Measurements from ENCODE around the gene ADAM17. TPM values are rescaled to one million over a fixed set of nuclear protein-coding genes. Genes with fewer than 3 reads are reported as not detected.
"Not testable (repeated sequence)": the region's sequence is repeated elsewhere in the genome, so short reads cannot be mapped to it uniquely, and the experiment has no call there.

Gene ADAM17
- total RNA-seq, 1 experiment from 2014 or later, result 34.3 TPM

DNA sequence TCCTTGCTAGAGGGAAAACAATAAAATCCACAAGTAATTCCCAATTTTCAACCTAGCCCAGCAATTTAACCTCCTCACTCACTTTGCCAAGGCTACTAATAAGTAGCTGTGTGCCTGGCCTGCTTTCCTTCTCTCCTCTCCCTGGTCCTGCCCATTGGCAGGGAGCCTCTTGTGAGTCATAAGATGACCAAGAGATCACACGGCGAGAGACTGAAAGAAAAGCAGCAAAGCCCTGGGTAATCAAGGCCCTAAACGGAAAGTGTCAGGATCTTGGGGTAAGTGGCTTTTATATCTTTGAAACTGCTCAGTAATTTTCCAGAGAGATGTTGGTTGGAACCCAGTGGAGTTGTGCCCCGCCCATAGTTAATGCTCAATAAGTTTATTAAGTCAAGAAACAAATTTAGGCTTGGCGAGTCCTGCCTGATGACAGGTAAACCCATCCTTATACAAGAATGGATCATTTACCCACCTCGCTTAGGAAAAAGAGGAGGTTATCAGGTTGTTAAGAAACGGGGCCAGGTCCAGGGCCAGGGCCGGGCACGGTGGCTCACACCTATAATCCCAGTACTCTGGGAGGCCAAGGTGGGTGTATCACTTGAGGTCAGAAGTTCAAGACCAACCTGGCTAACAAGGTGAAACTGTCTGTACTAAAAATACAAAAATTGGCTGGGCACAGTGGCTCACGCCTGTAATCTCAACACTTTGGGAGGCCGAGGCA is 10.0 kb upstream of the ADAM17 start:
- peak; percentile 93 for DNase-seq (ENCODE audit: low read depth)

DNA sequence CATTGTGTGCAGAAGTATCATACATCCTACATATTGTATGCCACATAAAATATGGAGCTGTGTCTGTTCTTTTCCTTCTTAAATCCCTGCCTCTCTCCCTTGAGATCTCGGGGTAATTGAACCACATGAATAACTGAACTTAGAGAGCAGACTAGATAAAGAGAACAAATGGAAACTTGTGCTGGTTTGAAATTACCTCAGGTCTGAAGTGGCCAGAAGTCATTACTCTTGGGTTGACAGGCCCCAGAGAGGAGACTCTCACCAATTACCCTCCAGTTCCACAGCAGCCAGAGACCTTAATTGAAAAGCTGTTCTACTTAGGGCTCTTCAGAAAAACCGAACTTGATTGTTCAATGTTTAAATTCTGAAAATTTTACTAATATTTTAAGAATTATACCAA is 5.0 kb upstream of the ADAM17 start:
- DNase-seq (ENCODE audit: low read depth), result no peak

GRCh38 chr2:9558948-9559381 is 3.3 kb upstream of the ADAM17 start:
- DNase-seq (ENCODE audit: low read depth), result peak; percentile 90

DNA sequence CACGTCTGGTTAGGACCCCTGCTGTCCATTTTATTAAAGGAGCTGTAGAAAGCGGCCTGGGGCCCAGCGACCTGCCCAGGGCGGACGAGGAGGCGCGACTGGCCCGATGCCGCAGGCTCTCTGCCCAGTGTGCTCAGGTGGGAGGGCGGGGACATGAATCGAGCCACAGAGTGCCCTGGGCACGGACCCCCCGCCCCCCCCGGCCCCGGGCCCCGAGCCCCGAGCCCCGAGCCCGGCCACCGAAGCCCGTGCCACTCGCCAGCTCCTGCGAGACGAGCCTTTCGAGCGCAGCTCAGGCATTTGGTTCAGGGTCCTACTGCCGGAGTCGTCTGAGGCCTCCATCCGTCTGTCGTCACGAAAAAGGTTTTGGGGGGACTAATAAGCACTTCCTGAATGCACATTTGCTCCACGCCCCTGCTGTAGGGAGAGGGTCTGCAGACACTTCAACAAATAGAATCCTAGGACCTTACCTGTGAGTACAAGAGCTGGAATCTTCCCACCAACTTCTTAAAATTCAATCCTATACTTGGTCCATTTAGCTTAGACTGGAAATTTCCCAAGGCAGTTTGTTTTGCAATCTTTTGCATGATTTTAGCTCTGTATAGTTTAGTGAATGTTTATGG is 602 bp upstream of the ADAM17 start:
- DNase-seq (ENCODE audit: low read depth), result no peak

- DNase-seq (ENCODE audit: low read depth), result peak; percentile 66
These were observed 721 bp downstream of the ADAM17 start for GRCh38 chr2:9554921-9555296.

DNA sequence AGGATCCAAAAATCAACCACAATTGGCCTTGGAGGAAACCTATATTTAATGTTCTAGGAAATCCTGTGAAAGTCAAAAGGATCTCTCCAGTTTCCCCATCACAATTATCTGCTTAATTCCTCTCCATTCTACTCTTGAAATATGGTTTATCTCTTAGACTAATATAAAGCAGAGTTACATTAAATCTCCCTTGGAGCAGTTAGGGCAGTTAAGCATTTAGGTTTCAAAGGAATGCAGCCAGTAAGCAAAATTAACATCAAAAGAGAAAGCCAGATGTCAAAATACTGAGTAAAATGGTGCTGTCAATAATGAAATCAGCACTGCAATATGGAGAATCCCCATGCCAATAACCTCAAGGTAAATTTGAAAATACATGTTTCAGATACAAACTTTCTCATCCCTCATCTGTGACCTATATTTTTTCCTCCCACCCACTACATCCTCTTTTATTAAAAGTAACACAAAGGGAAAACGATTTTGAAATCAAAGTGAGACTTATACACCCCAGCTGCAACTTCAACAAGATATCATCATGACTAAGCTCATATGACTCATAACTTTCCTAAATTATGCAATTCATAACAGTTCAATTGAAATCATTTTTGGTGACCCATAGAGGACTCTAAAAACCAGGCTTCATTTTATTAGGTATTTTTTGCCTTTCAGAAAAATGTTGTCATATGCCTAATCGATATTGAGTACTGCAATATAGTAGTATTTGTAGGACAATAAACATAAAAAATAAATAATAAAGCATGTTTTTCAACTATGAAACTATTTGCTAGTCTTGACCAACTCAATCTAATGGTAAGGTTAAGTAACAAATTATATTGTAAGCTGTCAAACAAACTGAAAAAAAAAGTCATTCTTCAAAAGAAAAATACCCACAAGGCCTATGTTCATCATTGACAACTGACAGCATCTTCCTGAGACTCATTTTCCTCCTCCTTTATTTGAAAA is 3.1 kb downstream of the ADAM17 start:
- peak; percentile 29 for DNase-seq (ENCODE audit: low read depth)

- DNase-seq (ENCODE audit: low read depth), result not testable (repeated sequence)
These were observed 4.7 kb downstream of the ADAM17 start for GRCh38 chr2:9550859-9551391.

GRCh38 chr2:9549420-9549819 is 6.2 kb downstream of the ADAM17 start:
- DNase-seq (ENCODE audit: low read depth), result no peak

DNA sequence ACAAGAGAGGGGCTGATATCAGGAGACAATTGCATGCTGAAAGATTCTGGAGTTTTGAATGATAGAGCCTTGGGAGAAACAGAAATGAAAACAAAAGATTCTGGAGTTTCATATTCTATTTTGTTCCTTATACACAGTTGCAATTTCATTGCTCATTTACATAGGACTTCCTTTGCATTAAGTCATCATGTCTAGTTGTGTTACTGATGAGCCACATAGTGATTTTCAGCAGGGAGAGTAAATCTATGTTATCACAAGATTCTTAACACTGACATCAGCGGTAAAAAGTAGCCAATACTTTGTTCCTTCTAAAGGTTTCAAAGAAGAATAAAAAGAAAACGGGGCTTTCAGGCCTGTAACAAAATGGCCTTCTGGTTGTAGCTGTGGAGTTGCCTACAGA is 7.1 kb downstream of the ADAM17 start:
- no peak for DNase-seq (ENCODE audit: low read depth)

DNA sequence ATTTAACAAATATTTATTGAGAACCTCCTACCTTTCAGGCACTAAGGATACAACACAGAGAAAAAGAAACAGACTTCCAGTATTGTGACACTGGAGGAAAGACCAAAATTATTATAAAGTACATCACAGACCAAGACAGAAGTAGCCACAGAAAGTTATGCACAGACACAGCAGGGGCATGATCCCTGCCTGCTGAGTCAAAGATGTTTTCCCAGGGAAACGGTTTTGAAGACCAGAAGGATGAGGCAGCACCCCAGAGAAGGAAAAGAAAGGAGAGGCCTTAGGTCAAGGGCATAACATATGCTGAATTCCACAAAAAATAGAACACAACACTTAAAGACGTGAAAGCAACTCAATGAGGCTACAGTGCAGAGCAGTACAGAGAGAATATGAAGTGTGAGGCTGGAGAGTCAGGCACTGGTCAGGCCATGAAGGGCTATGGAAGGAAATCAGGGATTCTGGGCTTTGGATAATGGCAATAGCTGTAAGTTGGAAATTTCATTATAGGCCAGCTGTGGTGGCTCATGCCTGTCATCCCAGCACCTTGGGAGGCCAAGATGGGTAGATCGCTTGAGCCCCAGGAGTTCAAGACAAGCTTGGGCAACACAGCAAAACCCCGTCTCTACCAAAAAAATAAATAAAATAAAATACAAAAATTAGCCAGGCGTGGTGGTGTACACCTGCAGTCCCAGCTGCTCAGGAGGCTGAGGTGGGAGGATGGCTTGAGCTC is 8.2 kb downstream of the ADAM17 start:
- DNase-seq (ENCODE audit: low read depth), result no peak

DNA sequence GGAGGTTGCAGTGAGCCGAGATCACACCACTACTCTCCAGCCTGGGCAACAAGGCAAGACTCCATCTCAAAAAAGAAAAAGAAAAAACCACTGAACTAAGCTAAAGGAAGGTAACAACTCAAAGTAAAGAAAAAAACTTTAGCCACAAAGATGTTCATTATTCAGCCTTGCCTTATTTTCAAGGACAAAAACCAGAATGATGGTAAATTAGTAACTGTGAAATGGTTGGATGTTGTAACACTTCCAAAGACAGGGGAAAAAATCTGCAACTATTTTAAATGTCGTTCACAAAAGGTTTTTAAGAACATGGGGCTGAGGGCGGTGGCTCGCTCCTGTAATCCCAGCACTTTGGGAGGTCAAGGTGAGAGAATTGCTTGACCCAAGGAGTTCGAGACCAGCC is 10.1 kb downstream of the ADAM17 start:
- DNase-seq (ENCODE audit: low read depth), result no peak

- no peak for DNase-seq (ENCODE audit: low read depth)
These were observed 12.1 kb downstream of the ADAM17 start for GRCh38 chr2:9543557-9543956.

DNA sequence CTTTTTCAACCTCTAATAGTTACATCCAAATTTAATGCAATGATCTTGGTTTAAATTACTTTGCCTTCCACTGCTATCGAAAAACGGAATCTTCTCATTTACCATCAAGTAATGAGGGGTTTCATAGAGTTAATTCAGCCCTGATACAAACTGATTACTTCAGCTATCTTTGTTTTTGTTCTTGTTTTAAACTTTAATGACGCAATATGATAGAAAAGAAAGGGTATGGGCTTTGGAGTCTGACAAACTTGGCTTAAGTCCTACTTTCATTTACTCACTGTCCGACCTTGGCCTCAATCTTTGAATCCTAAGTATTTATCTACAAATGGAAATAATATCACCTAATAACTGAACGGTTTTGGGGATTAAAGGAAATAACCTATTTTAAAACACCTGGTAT is 16.1 kb downstream of the ADAM17 start:
- DNase-seq (ENCODE audit: low read depth), result peak; percentile 13

- DNase-seq (ENCODE audit: low read depth), result no peak
These were observed 17.6 kb downstream of the ADAM17 start for GRCh38 chr2:9538000-9538507.

GRCh38 chr2:9536504-9536903 is 19.1 kb downstream of the ADAM17 start:
- DNase-seq (ENCODE audit: low read depth), result no peak

GRCh38 chr2:9535177-9535576 is 20.5 kb downstream of the ADAM17 start:
- no peak for DNase-seq (ENCODE audit: low read depth)

- no peak for DNase-seq (ENCODE audit: low read depth)
These were observed 22.0 kb downstream of the ADAM17 start for GRCh38 chr2:9533663-9534062.

DNA sequence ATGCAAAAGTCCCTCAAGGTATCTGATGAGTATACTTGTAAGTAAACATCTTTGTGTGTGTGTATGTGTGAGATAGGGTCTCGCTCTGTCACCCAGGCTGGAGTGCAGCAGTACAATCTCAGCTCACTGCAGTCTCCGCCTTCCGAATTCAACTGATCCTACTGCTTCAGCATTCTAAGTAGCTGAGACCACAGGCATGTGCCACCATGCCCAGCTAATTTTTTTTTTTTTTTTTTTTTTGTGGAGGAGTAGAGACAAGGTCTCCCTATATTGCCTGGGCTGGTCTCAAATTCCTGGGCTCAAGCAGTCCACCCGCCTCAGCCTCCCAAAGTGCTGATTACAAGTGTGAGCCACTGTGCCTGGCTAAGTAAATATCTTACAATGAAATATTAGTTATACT is 23.2 kb downstream of the ADAM17 start:
- no peak for DNase-seq (ENCODE audit: low read depth)

DNA sequence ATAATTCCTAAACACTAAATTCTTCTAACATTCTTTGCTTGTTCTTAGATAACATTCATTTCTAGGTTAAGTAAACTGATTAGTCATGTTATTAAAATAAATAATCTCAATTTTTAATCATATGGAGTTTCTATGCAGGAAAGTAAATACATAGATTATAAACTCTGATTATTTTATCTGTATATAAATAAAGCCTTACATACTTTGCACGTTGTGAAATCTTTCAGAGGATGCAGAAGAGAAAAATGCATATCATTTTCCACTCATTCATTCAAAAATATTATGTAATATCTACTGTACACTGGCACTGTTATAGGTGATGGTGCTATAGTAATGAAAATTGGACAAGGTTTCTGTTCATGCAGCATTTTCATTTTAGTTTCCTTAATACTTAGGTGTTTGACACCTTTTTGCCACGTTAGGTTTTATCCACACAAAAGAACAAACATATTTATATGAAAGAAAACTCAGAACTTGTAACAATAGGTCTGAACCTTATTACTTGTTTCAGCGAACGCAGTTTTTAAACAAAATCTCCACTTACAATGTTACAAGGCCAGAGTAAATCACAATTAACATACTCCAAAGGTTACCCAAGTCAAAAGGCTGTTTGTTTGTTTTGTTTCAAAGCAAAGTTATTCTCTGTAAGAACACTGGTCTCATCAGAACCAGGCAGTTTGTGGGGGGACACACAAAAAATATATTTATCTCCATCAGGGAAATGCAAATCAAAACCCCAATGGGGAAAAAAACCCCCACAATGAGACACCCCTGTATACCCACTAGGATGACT is 27.4 kb downstream of the ADAM17 start:
- no peak for DNase-seq (ENCODE audit: low read depth)

DNA sequence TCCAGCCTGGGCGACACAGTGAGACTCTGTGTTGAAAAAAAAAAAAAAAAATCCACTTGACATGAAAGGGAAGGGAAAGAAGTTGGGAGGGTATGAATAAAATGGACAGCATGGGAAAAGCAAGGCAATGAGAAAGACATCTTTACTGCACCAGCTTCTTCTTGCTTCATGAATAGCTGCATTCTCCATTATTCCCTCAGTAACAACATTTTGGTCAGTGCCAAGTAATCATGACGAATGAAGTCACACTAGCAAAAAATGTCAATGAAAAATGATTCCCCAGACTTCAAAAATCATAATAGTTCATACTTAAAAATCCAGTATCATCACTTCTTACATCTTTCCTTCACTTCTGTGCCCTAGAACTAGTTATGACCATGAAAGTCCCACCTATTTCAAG is 30.4 kb downstream of the ADAM17 start:
- DNase-seq (ENCODE audit: low read depth), result no peak

- DNase-seq (ENCODE audit: low read depth), result no peak
These were observed 31.3 kb downstream of the ADAM17 start for GRCh38 chr2:9524291-9524690.
